ENCODE data around the gene ACVRL1.

Gene ACVRL1

DNA sequence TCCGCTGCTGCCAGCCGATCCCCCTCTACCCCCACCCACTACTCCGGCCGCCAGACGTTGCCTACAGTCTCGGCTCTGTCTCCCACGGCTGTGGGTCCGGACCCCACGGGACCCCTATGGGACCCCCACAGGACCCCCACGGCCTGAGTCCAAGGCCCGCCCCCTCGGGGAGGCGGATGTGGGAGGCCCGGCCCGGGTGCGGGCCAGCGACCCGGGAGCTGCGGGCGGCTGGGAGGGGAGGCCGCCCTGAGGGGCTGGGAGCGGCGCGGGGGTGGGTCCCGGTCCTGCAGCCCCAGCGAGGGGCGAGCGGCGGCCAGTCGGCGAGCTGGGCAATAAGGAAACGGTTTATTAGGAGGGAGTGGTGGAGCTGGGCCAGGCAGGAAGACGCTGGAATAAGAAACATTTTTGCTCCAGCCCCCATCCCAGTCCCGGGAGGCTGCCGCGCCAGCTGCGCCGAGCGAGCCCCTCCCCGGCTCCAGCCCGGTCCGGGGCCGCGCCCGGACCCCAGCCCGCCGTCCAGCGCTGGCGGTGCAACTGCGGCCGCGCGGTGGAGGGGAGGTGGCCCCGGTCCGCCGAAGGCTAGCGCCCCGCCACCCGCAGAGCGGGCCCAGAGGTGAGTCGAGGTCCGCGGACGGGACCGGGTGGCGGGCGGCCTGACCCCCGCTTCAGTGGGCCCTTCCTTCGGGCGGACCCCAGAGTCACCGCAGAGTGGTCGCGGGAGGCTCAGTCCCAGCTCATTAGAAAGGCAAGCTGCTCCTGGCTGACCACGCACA, at the start of gene ACVRL1:
Gene ACVRL1, plus strand, starts transcription at position 422 of the 773 bp plus-strand sequence. CDS start 4,971 bp downstream, outside the sequence.
- no peak for DNase-seq

DNA sequence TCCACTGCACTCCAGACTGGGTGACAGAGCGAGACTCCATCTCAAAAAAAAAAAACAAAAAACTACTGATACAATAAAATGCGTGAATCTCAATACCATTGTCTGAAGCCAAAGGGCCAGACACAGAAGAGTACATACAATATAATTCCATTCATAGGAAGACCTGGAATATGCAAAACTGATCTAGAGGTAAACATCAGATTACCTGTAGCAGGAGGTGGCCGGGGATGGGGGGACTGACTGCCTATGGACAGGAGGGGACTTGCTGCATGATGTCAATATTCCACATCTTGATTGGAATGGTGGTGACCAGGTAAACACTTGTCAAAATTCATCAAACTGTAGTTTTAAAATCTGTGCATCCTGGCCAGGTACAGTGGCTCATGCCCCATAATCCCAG, 46.3 kb upstream of the ACVRL1 start:
- DNase-seq = no peak

GRCh38 chr12:51862947-51863346, 44.4 kb upstream of the ACVRL1 start:
- no peak for DNase-seq

DNA sequence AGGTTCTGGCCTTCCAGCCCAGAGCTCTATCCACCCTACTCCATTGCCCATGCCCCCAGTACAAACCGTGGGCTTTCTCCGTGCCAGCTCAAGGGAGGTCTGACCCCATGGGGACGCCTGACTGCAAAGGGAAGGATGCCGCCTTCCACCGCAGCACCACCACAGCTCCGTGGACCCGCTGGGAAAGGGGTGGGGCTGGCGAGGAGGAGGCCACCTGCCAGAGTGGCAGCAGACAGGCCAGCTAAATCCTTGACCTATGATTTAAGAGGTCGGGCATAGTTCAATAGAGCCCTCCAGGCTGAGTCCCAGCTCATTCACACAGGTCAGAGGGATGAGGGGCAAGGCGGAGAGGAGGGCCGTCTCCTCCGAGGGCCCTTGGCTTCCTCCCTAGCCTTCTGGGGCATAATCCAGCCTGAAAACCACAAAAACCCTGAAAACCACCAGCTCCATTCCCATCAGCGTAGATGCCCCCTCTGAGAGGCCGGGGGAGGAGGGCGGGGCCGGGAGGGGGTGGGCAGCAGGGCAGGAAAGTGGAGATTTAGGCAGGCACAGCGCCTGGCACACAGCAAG, 43.9 kb upstream of the ACVRL1 start:
- no peak for DNase-seq

DNA sequence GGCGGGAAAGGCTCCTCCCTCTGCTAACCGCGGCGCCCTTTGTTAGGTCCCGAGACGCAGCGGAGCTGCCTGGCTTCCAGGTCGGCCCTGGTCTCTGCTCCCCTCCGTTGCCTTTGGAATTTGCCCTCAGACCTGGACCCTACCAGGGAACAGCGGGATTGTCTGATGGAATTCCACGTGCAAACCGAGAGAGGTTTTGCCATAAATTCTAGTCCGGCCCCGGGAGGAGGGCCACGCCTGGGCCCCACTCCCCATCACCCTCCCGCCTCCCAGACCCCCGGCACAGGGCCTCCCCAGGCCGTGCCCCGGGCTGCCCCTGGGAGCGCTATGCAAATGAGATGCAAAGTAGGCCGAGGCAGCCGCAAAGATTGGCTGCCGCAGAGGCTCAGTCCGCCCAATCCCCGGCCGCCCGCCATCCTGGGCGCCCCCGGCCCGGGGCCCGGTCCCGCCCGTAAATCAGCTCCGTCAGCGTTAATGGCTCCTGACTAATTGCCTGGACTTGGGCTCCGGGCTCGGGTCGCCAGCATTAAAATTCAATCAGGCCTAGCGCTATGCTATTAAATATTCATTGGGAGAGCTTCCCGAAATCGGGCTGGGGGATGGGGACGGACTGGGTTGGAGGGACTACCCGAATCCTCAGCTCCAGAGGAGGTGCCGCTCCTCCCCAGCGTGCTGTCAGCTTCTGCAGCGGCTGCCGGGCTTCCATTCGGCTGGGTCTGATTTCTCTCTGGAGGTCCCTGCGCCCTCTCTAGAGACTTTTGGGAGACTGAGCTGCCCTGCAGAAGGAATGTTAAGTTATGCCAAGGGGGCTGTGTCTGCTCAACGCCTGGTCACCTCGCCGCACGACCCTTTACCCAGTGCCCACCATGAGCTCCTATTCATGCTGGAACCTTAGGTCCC, 43.1 kb upstream of the ACVRL1 start:
- no peak for DNase-seq

GRCh38 chr12:51864833-51865670, 42.3 kb upstream of the ACVRL1 start:
- no peak for DNase-seq

GRCh38 chr12:51865757-51866270, 41.5 kb upstream of the ACVRL1 start:
- no peak for DNase-seq

- DNase-seq = no peak
These were observed 41.0 kb upstream of the ACVRL1 start for GRCh38 chr12:51866324-51866723.

DNA sequence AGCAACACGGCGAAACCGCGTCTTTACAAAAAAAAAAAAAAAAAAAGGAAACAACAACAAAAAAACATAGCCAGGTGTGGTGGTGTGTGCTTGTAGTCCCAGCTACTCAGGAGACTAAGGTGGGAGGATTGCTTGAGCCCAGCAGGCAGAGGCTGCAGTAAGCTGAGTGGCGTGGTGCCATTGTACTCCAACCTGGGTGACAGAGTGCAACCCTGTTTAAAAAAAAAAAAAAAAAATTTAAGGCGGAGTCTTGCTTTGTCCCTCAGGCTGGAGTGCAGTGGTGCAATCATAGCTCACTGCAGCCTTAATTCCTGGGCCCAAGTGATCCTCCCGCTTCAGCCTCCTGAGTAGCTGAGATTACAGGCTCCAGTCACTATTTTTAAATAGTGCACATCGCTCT, 40.5 kb upstream of the ACVRL1 start:
- DNase-seq = no peak

DNA sequence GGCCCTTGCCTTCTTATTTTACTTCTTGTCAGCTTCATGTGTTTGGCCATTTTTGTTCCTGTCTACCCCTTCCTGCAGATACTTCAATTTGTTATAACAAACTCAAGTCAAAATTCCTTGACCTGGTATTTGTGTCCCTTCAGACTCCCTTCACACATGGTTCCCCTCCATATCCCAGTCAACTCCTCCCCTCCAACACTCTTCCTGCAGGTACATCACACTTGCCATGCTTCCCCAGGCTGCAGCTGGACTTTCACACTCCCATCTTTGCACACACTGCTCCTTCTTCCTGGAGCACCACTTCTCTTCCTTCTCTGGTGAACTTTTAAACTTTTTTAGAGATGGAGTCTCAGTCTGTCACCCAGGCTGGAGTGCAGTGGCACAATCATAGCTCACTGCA, 39.9 kb upstream of the ACVRL1 start:
- DNase-seq = no peak

- DNase-seq = no peak
These were observed 39.4 kb upstream of the ACVRL1 start for GRCh38 chr12:51867796-51868428.

DNA sequence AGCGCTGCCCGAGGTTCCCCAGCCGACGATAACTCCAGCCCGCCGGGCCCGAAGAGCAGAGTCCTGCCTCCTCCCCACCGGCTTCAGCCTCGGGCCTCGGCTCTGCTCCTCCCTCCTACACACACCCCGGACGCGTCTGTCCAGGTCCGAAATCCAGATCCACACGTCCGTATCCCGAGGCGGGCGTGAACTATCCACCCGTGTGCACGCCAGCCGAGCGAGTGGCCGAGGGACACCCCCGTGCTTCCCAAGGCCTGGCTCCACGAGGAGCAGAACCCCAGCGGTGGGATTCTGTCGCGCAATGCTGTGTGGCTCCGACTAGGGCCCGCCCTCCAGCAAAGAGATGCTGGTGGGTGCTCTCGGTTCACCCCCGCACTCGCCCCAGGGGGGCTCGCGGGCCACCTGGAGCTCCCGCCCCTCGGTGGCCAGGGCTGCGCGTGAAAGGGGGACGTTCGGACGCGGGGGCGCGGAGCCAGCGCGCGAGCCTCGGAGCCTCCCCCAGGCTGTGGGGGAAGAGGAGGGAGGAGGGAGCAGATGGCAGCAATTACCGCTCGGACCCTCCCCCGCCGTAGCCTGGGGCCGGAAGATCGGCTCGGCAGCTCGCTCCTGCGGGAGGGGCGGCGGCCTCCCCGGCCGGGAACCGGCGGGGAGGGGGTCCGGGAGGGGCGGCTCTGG, 38.3 kb upstream of the ACVRL1 start:
- no peak for DNase-seq

DNA sequence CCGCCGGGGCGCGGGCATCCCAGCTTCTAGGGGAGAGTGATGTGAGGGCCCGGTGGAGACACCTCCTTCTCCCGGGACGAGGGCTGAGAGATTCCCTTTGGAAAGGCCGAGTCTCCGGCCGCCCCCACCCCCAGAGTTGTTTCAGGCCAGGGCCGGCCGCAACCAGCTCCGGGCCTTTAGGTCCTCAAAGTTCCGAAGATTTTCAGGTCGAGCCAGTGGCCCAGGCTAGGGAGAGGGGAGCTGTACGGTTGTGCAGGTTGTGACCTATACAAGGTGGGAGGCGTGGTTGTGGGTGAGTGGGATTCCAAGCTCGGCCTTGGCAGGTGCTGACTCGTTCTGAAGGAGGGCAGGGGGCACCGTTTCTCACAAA, 37.8 kb upstream of the ACVRL1 start:
- DNase-seq = no peak

DNA sequence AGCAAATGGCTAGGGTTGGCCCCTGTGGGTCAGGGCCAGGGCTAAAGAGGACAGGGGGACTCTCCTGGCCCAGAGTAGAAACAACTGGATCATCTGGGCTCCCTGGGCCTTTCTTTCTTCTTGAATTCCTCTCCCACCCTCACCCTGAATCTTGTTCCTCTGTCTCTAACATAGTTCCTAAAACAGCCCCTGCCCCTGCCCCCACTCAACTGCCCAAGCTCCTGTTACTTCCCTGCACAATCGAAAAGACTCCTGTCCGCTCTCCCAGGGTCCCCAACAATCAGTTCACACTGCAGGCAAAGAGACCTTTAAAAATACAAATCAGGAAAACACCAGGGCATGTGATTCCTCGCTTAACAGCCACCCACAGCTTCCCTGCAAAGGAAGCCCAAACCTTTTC, 37.4 kb upstream of the ACVRL1 start:
- DNase-seq = no peak

GRCh38 chr12:51870504-51870903, 36.8 kb upstream of the ACVRL1 start:
- DNase-seq = no peak

DNA sequence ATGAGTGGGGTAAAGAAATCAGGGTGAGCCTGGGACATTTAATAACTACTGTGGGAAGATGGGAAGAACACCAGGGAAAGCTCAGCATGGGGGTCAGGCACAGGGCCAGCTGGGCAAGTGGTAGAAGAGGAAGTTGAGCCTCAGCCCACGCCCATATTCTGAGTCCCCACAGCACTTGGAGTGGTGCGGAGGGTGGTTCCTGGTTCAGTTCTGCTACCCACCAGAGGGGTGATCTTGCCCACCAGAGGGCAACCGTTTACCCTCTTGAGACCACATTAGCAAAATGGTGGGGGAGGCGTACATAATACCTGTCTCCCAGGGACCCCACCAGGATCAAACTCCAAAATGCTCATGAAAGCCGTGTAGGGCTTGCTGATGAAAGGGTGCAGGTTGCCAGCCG, 36.2 kb upstream of the ACVRL1 start:
- no peak for DNase-seq

DNA sequence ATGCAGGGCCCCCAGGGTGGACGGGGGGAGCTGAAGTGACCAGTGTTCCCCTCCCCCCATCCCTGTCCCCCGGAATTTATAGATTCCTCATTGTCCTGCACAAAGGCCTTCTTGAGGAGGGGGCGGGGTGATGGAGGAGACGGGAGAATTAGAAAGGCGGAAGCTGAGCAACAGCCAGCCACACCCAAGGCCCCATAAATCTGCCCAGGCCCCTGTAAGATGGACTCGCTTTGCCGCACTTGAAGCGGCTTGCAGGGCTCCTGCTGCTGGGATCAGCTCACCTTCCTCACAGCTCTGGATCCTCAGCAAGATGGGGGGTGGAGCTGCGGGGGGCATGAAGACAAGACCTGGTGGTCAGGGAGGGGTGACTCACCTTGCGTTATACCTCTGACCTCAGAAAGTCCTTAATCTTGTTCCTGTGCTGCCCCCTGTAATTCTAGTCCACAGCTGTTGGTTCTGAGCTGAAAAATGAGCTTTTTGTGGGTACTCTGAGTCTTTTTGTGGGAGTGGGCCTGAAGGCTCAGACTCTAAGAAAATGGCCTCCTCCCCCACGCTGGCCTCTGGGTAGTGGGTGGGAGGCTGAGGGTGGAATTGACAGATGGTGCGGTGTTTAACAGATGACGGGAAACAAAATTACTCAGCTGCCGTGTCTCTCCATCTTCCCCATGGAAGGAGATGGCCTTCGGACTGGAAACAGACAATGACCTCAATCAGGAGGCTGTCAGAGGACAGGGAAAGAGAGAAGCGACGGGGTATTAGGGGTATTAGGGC, 35.2 kb upstream of the ACVRL1 start:
- DNase-seq = no peak

- DNase-seq = no peak
These were observed 34.7 kb upstream of the ACVRL1 start for GRCh38 chr12:51872689-51872981.

DNA sequence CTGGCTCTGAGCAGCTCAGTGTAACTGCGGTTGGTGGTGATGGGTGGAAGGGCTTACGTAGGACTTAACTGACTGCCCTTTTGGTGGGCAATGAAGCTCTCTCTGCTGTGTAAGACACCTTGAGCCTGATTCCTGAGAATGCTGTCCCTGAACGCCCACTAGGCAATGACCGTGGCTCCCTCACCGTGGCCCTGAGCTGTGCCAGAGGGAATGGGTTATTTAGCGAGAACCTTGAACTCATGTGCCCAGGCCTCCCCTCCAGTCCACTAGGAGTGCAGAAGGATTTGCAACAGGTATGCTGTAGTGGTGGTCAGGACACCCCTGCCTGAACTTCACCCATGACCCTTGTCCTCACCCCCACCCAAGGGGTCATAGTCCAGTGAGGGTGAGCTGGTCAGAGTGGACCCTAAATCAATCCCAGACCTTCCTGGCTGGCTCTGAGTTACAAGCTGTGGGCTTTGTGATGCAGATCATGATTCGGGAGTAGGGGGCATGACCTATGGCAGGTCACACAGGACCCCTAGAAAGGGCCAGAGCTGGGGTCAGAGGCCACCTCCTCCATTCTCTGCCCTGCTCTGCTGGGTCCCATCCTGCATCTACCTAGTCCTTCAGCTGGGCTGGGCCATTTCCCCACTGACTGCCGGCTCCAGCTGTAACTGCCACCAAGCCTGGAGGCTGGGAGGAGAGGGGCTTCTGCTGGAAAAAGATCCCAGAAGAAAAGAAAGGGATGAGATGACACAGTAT, 33.9 kb upstream of the ACVRL1 start:
- no peak for DNase-seq

DNA sequence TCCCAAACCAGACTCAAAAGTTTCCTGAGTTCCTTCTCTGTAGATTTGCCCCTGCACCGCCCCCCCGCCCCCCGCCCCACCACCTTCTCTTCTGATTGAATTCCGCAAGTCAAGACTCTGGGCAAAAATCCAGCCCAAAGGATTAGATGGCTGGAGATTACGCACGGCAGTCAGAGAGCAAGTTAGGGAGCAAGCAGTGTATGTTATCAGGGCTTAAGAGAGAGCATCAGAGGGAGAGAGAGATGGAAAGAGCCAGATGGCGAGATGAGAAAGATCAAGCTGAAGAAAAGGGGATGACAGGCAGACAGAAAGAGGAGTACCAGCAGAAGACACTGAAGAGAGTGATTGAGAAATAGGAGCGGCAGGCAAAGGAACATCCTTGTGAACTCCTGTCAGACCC, 33.3 kb upstream of the ACVRL1 start:
- no peak for DNase-seq
